IMR-90 (cell line): Measurements from ENCODE around the gene VSNL1. TPM values are rescaled to one million over a fixed set of nuclear protein-coding genes. Genes with fewer than 3 reads are reported as not detected.

Experiments
- ATAC-seq: fragments of 200-7000 bp; cut with Tn5 transposase; 2 replicates; pipeline ENCODE4 v1.9.1; 2020; ENCODE audit warnings: low read depth, mild to moderate bottlenecking, moderate library complexity
- BruUV-seq: library from RNA; stranded (reverse); fragments of 400-500 nt; replicated peaks from 2 replicates; lab custom pipeline; 2021; lab: Mats Ljungman, UMichigan
- CTCF ChIA-PET: fragments of 300-600 bp; formaldehyde crosslinking; extraction: SDS; loops from one replicate; lab custom pipeline; 2021; ENCODE audit warnings: antibody characterized with exemption; lab: Yijun Ruan, JAX
- POLR2A ChIA-PET: fragments of 300-600 bp; sonication (Branson Sonifier 250); formaldehyde crosslinking; loops from one replicate; lab custom pipeline; 2022; ENCODE audit warnings: antibody characterized with exemption; ENCODE audit not compliant: unreplicated experiment; lab: Charles Lee
- DNase-seq: peaks from one replicate; pipeline ENCODE4 v3.0.0; 2013
- H2AFZ ChIP-seq: replicated peaks from 2 replicates; pipeline ENCODE3; 2013; ENCODE audit warnings: low read length, mild to moderate bottlenecking; ENCODE audit not compliant: poor library complexity
- H2AK5ac ChIP-seq: 2 replicates; pipeline ENCODE4 v1.6.1; 2013; ENCODE audit warnings: low read depth, low read length, inconsistent platforms
- H2AK9ac ChIP-seq: replicated peaks from 2 replicates; pipeline ENCODE3; 2013; ENCODE audit warnings: mild to moderate bottlenecking, low read depth, low read length, moderate library complexity; ENCODE audit not compliant: poor library complexity
- H2BK120ac ChIP-seq: 2 replicates; pipeline ENCODE4 v1.6.1; 2013; ENCODE audit warnings: low read depth, low read length, inconsistent platforms
- H2BK15ac ChIP-seq: 3 replicates; pipeline ENCODE4 v1.6.1; 2013; ENCODE audit warnings: low read depth, low read length, inconsistent platforms
- H2BK20ac ChIP-seq: 2 replicates; pipeline ENCODE4 v1.6.1; 2013; ENCODE audit warnings: low read depth, mild to moderate bottlenecking, inconsistent platforms, low read length, moderate library complexity
- H2BK5ac ChIP-seq: 2 replicates; pipeline ENCODE4 v1.6.1; 2013; ENCODE audit warnings: mild to moderate bottlenecking, low read depth, low read length, inconsistent platforms; ENCODE audit not compliant: poor library complexity, severe bottlenecking
- H3K14ac ChIP-seq: replicated peaks from 2 replicates; pipeline ENCODE4 v1.6.1; 2013; ENCODE audit warnings: low read depth, low read length, inconsistent platforms
- H3K18ac ChIP-seq: 2 replicates; pipeline ENCODE4 v1.6.1; 2013; ENCODE audit warnings: low read depth, low read length, control low read depth
- H3K23ac ChIP-seq: 2 replicates; pipeline ENCODE4 v1.6.1; 2013; ENCODE audit warnings: low read depth, low read length, inconsistent platforms
- H3K27ac ChIP-seq: 2 replicates; pipeline ENCODE4 v1.5.1; 2013; ENCODE audit warnings: mild to moderate bottlenecking, control low read depth, low read length; ENCODE audit not compliant: insufficient read depth
- H3K27me3 ChIP-seq: 2 replicates; pipeline ENCODE4 v1.6.1; 2013; ENCODE audit warnings: low read length; ENCODE audit not compliant: control insufficient read depth, insufficient read depth
- H3K36me3 ChIP-seq: 2 replicates; pipeline ENCODE4 v1.6.1; 2013; ENCODE audit warnings: low read length, mixed read lengths; ENCODE audit not compliant: control insufficient read depth, insufficient read depth
- H3K4ac ChIP-seq: 2 replicates; pipeline ENCODE4 v1.6.1; 2013; ENCODE audit warnings: low read depth, low read length, inconsistent platforms
- H3K4me1 ChIP-seq: 2 replicates; pipeline ENCODE4 v1.6.1; 2013; ENCODE audit warnings: low read length, mixed read lengths; ENCODE audit not compliant: control insufficient read depth, insufficient read depth
- H3K4me2 ChIP-seq: 2 replicates; pipeline ENCODE4 v1.6.1; 2013; ENCODE audit warnings: low read depth, mild to moderate bottlenecking, control low read depth, low read length, moderate library complexity
- H3K4me3 ChIP-seq: 2 replicates; pipeline ENCODE4 v1.5.1; 2013; ENCODE audit warnings: low read depth, mild to moderate bottlenecking, control low read depth, low read length, moderate library complexity; ENCODE audit not compliant: insufficient read depth
- H3K56ac ChIP-seq: 2 replicates; pipeline ENCODE4 v1.6.1; 2013; ENCODE audit warnings: low read length, inconsistent platforms; ENCODE audit not compliant: insufficient read depth; ENCODE audit errors: extremely low read depth
- H3K79me1 ChIP-seq, 2 experiments: 2 replicates each; pipeline ENCODE4 v1.6.1; 2013; ENCODE audit warnings: low read length in 2 of 2, inconsistent platforms in 1 of 2, low read depth in 1 of 2
- H3K9ac ChIP-seq: 2 replicates; pipeline ENCODE4 v1.6.1; 2013; ENCODE audit warnings: low read depth, low read length, control low read depth
- H3K9me1 ChIP-seq: 2 replicates; pipeline ENCODE4 v1.6.1; 2013; ENCODE audit warnings: low read length, inconsistent platforms; ENCODE audit not compliant: insufficient read depth
- H3K9me3 ChIP-seq: 2 replicates; pipeline ENCODE4 v1.6.1; 2013; ENCODE audit warnings: low read length; ENCODE audit not compliant: control insufficient read depth, insufficient read depth
- H4K20me1 ChIP-seq: 2 replicates; pipeline ENCODE4 v1.6.1; 2013; ENCODE audit warnings: low read length, inconsistent platforms; ENCODE audit not compliant: insufficient read depth
- H4K5ac ChIP-seq: 2 replicates; pipeline ENCODE4 v1.6.1; 2013; ENCODE audit warnings: mild to moderate bottlenecking, low read depth, low read length, control low read depth
- H4K8ac ChIP-seq, 2 experiments: 2 replicates each; pipeline ENCODE4 v1.6.1; 2013; ENCODE audit warnings: low read depth in 2 of 2, low read length in 2 of 2, control low read depth in 1 of 2, inconsistent platforms in 1 of 2
- H4K91ac ChIP-seq: 2 replicates; pipeline ENCODE4 v1.6.1; 2013; ENCODE audit warnings: low read depth, low read length, inconsistent platforms; ENCODE audit not compliant: insufficient read depth
- BHLHE40 ChIP-seq: fragments of 150-350 bp; IDR thresholded peaks from 2 replicates; pipeline ENCODE4 v1.6.1; 2016; ENCODE audit warnings: mild to moderate bottlenecking, low read depth, low read length
- CEBPB ChIP-seq: IDR thresholded peaks from 2 replicates; pipeline ENCODE4 v1.6.1; 2012; ENCODE audit warnings: low read depth, low read length, improper control_type of control experiment
- MAFK ChIP-seq: IDR thresholded peaks from 2 replicates; pipeline ENCODE4 v1.6.1; 2012; ENCODE audit warnings: low read depth, low read length, improper control_type of control experiment
- MAZ ChIP-seq: IDR thresholded peaks from 2 replicates; pipeline ENCODE4 v1.6.1; 2012; ENCODE audit warnings: low read depth, mild to moderate bottlenecking, low read length, improper control_type of control experiment, moderate library complexity, borderline replicate concordance
- MXI1 ChIP-seq: IDR thresholded peaks from 2 replicates; pipeline ENCODE4 v1.6.1; 2012; ENCODE audit warnings: low read depth, mild to moderate bottlenecking, low read length, moderate library complexity, borderline replicate concordance
- RCOR1 ChIP-seq: IDR thresholded peaks from 2 replicates; pipeline ENCODE4 v1.6.1; 2012; ENCODE audit warnings: mild to moderate bottlenecking, low read length, improper control_type of control experiment; ENCODE audit not compliant: insufficient replicate concordance
- RFX5 ChIP-seq: IDR thresholded peaks from 2 replicates; pipeline ENCODE4 v1.8.0; 2012; ENCODE audit warnings: low read depth, mild to moderate bottlenecking, low read length, moderate library complexity
- SMC3 ChIP-seq: fragments of 150-350 bp; IDR thresholded peaks from 2 replicates; pipeline ENCODE4 v1.6.1; 2016; ENCODE audit warnings: low read depth, mild to moderate bottlenecking, antibody characterized with exemption, low read length, moderate library complexity
- WGBS, 2 experiments: methylation state at CpG; one replicate each; pipeline versions ENCODE4 v1.1.5 to v1.1.7; 2013; ENCODE audit warnings: missing lambda C conversion rate in 2 of 2; ENCODE audit not compliant: insufficient read length in 1 of 2; ENCODE audit errors: extremely low coverage in 2 of 2; 5-methylcytosine and 5-hydroxymethylcytosine counted together
- dilution Hi-C: fragments of 300-500 bp; cut with HindIII; formaldehyde crosslinking; loops from one replicate; pipeline ENCODE4 v1.14.3; 2018; ENCODE audit warnings: low sequenced_read_pairs; ENCODE audit not compliant: unreplicated experiment
- in situ Hi-C: fragments of 300-500 bp; cut with MboI; formaldehyde crosslinking; loops from 3 replicates; pipeline ENCODE4 v1.14.3; 2019; ENCODE audit warnings: low sequenced_read_pairs, inconsistent platforms, mixed read lengths
- intact Hi-C: fragments of 100-400 bp; cut with micrococcal nuclease; formaldehyde crosslinking; loops from 2 replicates; pipeline ENCODE4 v1.10.0; 2022
- polyA plus RNA-seq, 3 experiments: library from polyadenylated mRNA; depleted of rRNA; stranded (reverse); fragments of >200 nt; gene quantifications; 2 replicates each; pipeline ENCODE4 v1.2.3, GENCODE V29; 2012; ENCODE audit warnings: low replicate concordance in 1 of 3
- total RNA-seq: library from RNA; depleted of rRNA; stranded (reverse); fragments of >200 nt; gene quantifications from 2 replicates; pipeline ENCODE4 v1.2.3, GENCODE V29; 2012
- TF ChIP-seq, protein P1 (sequence below): conservative IDR thresholded peaks from 2 replicates; pipeline ENCODE4 v1.5.1; 2012; ENCODE audit warnings: mild to moderate bottlenecking, low read depth, low read length, improper control_type of control experiment

The VSNL1 gene
- total and polyA plus RNA-seq, 2 of the 4 experiments (the other 2 are of a cell fraction): 0.32 to 0.36 TPM

DNA sequence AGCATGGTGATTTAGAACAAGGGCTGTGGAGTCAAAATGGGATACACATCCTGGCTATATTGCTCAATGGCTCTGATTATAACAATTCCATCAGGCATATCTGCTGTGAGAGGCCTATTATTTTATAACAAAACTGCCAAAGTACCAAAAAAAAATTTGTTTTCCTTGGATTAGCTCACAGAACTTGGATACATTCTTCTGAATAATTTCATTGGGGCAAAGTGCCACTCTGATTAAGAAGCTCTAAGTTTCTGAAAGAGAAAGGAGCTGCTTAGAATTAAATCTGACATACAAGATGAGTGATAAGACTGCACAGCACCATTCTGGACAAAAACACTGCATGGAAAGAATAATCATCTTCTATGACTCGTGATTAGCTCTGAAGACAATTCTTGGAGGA is 127.4 kb downstream of the VSNL1 start:
- TF ChIP-seq, protein P1, sequence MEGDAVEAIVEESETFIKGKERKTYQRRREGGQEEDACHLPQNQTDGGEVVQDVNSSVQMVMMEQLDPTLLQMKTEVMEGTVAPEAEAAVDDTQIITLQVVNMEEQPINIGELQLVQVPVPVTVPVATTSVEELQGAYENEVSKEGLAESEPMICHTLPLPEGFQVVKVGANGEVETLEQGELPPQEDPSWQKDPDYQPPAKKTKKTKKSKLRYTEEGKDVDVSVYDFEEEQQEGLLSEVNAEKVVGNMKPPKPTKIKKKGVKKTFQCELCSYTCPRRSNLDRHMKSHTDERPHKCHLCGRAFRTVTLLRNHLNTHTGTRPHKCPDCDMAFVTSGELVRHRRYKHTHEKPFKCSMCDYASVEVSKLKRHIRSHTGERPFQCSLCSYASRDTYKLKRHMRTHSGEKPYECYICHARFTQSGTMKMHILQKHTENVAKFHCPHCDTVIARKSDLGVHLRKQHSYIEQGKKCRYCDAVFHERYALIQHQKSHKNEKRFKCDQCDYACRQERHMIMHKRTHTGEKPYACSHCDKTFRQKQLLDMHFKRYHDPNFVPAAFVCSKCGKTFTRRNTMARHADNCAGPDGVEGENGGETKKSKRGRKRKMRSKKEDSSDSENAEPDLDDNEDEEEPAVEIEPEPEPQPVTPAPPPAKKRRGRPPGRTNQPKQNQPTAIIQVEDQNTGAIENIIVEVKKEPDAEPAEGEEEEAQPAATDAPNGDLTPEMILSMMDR: no peak
- TF ChIP-seq CEBPB (no peak), RCOR1 (no peak), MAFK (no peak), MAZ (no peak), SMC3 (no peak), BHLHE40 (no peak), RFX5 (no peak), MXI1 (no peak)
- no peak overlapping the region for H2BK120ac ChIP-seq
- H3K79me1 ChIP-seq: no peaks in the 10 kb centered on the region; a peak in 1 of 4 replicates
- no TSS peak for BruUV-seq
- no peak overlapping the region for H3K23ac ChIP-seq
- no peaks in the 10 kb centered on the region; the same call in 1 of the 2 replicates for H3K36me3 ChIP-seq
- no peaks in the 10 kb centered on the region for H3K27me3 ChIP-seq
- CTCF ChIA-PET: no interaction called here
- H3K4me1 ChIP-seq: no peaks in the 10 kb centered on the region; the same call in 1 of the 2 replicates
- H4K8ac ChIP-seq: no peak overlapping the region
- H3K4ac ChIP-seq: no peak overlapping the region
- dilution Hi-C loops: no loop called here
- H2BK15ac ChIP-seq: no peak overlapping the region
- H2AK9ac ChIP-seq: no peak overlapping the region
- H3K9ac ChIP-seq: no peak overlapping the region
- no peak overlapping the region for H3K4me3 ChIP-seq
- no peak overlapping the region for H2BK20ac ChIP-seq
- no peak overlapping the region for H3K4me2 ChIP-seq
- no peak overlapping the region for H3K18ac ChIP-seq
- H4K91ac ChIP-seq: no peak overlapping the region
- H2AK5ac ChIP-seq: no peak overlapping the region
- no peak overlapping the region for H3K56ac ChIP-seq
- H3K9me1 ChIP-seq: no peaks in the 10 kb centered on the region
- ATAC-seq (0 out of 2 replicates have a peak, but pooled peaks have one; percentile 27), DNase-seq (no peak)
- H3K27ac ChIP-seq: no peak overlapping the region
- POLR2A ChIA-PET: no interaction called here
- H3K14ac ChIP-seq: no peak overlapping the region
- in situ Hi-C loops: loop anchor here (25.0 kb wide), 1 partner anchor 906 kb away; no protein-coding TSS in a partner anchor
- no peak overlapping the region for H2BK5ac ChIP-seq
- WGBS, 2 experiments: no CpG with 5 or more reads among the region's 1 CpG
- H3K9me3 ChIP-seq: no peaks in the 10 kb centered on the region
- intact Hi-C loops: no loop called here
- H4K20me1 ChIP-seq: no peaks in the 10 kb centered on the region
- no peak overlapping the region for H4K5ac ChIP-seq
- no peak overlapping the region for H2AFZ ChIP-seq
